Choroid plexus epithelial cell (primary cell): ENCODE results near the gene ALKBH3.

Experiments
- DNase-seq: peaks from one replicate; pipeline ENCODE4 v3.0.0-alpha.2; 2010; ENCODE audit warnings: low read depth
- H3K4me3 ChIP-seq: 2 replicates; pipeline ENCODE4 v1.5.1; 2011; ENCODE audit warnings: low read depth, mild to moderate bottlenecking, control low read depth, low read length, moderate library complexity
- CTCF ChIP-seq: conservative IDR thresholded peaks from 2 replicates; pipeline ENCODE4 v1.5.1; 2011; ENCODE audit warnings: low read depth, mild to moderate bottlenecking, control low read depth, inconsistent platforms, low read length, moderate library complexity

The ALKBH3 gene

GRCh38 chr11:43908683-43909082 is 28.1 kb downstream of the ALKBH3 start:
- no peak for DNase-seq
- TF ChIP-seq CTCF, result no peak
- H3K4me3 ChIP-seq, result no peak overlapping the region

DNA sequence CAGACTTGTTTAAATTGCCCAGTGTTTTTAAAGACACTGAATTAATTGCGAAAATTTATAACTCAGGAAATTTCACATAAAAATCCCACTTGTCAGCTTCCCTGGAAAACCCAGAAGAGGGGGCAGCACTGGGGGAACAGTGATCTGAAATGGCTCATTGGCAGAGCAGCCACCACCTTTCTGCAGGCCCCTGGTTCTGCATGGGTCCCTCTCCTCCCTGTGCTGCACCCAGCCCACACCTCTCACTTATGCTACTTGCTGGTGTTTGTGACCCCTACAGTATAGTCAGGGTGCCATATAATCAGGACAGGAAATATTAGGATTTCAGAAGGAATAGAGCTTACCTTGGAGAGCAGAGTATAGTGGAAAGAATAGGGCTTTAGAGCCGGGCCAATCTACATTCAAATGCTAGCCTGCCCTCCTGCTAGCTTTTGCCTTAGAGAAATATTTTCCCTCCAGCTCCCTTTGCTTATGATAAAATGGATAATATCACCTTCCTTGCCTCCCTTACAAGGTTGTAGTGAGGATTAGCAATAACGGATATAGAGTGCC is 33.3 kb downstream of the ALKBH3 start:
- no peak overlapping the region for H3K4me3 ChIP-seq
- DNase-seq, result no peak
- TF ChIP-seq CTCF, result no peak

- DNase-seq, result no peak
- no peak for TF ChIP-seq CTCF
- no peak overlapping the region for H3K4me3 ChIP-seq
Measured at GRCh38 chr11:43914466-43914865, 33.8 kb downstream of the ALKBH3 start.

GRCh38 chr11:43916621-43917020 is 36.0 kb downstream of the ALKBH3 start:
- no peak overlapping the region for H3K4me3 ChIP-seq
- no peak for DNase-seq
- TF ChIP-seq CTCF, result no peak

DNA sequence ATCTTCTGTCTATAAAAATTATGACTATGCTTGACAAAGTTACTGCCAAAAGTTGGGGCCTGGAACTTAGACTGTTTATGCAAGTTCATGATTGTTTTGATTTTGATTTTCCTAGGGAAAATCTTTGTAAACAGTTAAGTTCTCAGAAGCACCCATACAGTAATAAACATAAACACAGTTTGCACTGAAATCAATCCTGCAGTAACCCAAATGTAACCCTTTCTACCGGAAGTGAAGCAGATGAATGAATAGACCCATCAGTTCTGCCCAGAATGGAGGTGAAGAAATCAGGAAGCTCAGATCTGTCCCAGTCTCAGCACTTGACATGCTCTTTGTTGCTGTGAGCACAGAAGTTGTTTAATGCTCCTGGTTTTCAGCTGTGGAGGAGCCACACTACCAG is 37.2 kb downstream of the ALKBH3 start:
- DNase-seq, result no peak
- no peak for TF ChIP-seq CTCF
- H3K4me3 ChIP-seq, result no peak overlapping the region

DNA sequence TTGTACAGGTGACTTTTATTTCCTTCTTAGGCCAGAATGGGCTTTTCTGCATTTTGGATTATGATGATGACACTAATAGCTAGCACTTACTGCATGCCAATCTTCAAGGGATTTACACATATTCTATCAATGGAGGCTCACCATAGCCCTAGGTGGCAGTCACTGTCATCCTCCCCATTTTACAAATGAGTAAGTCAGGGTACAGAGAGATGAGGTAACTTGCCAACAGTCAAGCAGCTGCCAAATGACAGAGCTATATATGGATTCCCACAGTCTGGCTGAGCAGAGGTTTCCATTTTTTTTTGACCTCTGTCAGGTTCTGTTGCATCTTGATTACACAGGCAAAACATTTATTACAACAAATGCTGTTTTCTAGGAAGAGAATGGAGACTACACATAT is 38.0 kb downstream of the ALKBH3 start:
- no peak for DNase-seq
- H3K4me3 ChIP-seq, result no peak overlapping the region
- TF ChIP-seq CTCF, result no peak

GRCh38 chr11:43919852-43920597 is 39.4 kb downstream of the ALKBH3 start:
- peak; percentile 77 for DNase-seq
- no peak overlapping the region for H3K4me3 ChIP-seq
- TF ChIP-seq CTCF, result no peak
